Uterus (tissue), 2 donors: ENCODE data around the gene PAK4.

Experiments
- POLR2A ChIP-seq, 2 donors: fragments of 450-650 bp; IDR thresholded peaks; one replicate each; pipeline ENCODE4 v1.6.1; 2016; ENCODE audit warnings: antibody characterized with exemption in 2 of 2, mild to moderate bottlenecking in 1 of 2, moderate library complexity in 1 of 2
- TF ChIP-seq, protein P1 (sequence below), 4 experiments: fragments of 200-600 bp in 2 of 4; fragments of 450-650 bp in 2 of 4; sonication (generic) in 2 of 4; IDR thresholded peaks; one replicate each; pipeline ENCODE4 v1.5.1; 2016 to 2019; ENCODE audit warnings: antibody characterized with exemption in 4 of 4, mild to moderate bottlenecking in 2 of 4, moderate library complexity in 1 of 4

DNA sequence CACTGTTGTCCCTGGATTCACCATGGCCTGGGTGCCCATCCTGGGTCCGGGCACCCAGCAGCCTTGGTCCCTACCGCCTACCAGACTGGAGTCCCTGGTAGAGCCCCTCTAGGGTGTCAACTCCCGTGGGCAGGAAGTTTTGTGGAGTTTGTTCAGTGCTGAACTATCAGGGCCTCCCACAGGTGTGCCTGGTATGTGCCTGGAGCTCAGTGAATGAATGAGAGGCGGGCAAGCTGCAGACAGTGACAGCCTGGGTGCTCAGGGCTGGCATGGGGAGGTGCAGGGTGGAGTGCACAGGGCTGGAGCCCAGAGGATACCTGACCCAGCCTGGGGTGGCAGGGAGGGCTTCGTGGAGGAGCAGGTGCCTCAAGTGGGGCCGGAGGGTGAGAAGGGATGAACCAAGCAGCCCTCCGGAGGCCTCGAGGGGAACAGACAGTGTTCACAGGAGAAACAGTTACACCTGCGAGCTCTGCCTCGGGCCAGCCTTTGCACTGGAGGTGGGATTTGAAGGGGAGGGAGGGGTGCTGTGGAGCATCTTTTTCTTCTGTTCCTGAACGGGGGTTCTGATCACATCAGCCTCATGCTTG is 29.6 kb downstream of the PAK4 start:
- TF ChIP-seq, protein P1, sequence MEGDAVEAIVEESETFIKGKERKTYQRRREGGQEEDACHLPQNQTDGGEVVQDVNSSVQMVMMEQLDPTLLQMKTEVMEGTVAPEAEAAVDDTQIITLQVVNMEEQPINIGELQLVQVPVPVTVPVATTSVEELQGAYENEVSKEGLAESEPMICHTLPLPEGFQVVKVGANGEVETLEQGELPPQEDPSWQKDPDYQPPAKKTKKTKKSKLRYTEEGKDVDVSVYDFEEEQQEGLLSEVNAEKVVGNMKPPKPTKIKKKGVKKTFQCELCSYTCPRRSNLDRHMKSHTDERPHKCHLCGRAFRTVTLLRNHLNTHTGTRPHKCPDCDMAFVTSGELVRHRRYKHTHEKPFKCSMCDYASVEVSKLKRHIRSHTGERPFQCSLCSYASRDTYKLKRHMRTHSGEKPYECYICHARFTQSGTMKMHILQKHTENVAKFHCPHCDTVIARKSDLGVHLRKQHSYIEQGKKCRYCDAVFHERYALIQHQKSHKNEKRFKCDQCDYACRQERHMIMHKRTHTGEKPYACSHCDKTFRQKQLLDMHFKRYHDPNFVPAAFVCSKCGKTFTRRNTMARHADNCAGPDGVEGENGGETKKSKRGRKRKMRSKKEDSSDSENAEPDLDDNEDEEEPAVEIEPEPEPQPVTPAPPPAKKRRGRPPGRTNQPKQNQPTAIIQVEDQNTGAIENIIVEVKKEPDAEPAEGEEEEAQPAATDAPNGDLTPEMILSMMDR (IDR thresholded peaks at IDR 0.05), result no peak
- no peak for TF ChIP-seq POLR2A (IDR thresholded peaks at IDR 0.05)
